Activated CD8-positive, alpha-beta memory T cell treated with anti-CD3 and anti-CD28 coated beads, Interleukin-2, amount 50 U/mL, for 1 hour (primary cell): ENCODE data around the gene RFX3.

Experiments
- DNase-seq: peaks from one replicate; pipeline ENCODE4 v3.0.0-alpha.2; 2020; ENCODE audit errors: extremely low read depth

The RFX3 gene

DNA sequence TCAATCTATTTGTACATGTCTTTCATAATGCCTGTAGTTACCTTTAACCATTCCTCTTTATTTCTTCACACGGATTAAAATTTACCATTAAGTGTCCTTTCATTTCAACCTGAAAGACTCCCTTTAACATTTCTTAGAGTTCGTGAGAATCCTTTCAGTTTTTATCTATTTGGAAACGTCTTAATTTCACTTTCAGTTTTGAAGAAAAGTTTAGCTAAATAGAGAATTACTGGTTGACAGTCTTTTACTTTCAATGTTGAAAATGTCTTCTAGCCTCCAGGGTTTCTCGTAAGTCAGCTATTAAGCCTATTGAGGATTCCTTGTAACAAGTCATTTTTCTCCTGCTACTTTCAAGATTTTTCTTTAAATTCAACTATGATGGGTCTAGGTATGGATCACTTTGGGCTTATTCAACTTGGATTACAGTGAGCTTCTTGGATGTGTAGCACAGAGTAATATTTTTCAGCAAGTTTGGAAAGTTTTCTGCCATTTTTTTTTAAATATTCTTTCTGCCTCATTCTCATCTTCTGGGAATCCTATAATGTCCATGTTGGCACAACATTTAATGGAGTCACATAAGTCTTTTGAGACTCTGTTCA lies 48.5 kb downstream of the RFX3 start:
- DNase-seq: no peak

DNA sequence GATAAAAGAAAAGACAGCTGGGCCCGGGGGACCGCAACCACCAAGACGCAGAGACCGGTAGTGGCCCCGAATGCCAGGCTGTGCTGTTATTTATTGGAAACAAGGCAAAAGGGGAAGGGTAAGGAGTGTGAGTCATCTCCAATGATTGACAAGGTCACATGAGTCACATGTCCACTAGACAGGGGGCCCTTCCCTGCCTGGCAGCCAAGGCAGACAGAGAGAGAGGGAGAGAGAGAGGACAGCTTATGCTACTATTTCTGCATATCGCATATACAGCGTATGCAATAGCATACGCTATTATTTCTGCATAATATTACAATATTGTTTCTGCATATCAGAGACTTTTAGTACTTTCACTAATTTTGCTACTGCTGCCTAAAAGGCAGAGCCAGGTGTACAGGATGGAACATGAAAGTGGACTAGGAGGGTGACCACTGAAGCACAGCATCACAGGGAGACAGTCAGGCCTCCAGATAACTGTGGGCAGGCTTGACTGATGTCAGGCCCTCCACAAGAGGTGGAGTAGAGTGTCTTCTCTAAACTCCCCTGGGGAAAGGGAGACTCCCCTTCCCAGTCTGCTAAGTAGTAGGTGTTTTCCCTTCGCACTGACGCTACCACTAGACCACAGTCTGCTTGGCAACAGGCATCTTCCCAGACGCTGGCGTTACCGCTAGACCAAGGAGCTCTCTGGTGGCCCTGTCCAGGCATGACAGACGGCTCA lies 50.3 kb downstream of the RFX3 start:
- no peak for DNase-seq

DNA sequence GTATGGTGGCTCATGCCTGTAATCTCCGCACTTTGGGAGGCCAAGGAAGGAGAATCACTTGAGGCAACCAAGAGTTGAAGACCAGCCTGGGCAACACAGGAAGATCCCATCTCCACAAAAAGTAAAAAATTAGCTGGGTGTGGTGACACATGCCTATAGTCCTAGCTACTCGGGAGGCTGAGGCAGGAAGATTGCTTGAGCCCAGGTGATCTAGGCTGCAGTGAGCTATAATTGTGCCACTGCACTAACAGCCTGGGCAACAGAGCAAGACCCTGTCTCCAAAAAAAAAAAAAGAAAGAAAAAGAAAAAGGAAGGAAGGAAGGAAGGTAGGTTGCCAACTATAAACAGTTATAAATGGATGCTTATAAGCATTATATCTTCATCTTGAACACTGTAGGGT lies 51.0 kb downstream of the RFX3 start:
- no peak for DNase-seq

DNA sequence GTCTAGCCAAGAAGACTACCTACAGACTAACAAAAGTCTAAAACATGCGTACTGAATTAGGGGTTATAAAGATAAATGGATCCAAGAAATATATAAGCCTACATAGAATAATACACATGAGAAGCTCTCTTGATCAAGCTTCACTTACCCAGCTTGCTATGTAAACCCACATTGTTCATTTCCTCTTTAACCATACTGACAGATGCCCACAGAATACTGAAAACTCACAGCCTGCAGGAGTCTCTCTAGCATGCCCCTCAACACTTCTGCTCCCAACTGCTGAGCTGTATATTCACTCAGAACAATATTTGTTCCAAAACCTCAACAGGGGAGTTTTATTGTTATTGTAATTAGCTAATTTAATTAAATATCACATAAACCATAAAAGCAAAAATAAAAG lies 52.4 kb downstream of the RFX3 start:
- DNase-seq: no peak

DNA sequence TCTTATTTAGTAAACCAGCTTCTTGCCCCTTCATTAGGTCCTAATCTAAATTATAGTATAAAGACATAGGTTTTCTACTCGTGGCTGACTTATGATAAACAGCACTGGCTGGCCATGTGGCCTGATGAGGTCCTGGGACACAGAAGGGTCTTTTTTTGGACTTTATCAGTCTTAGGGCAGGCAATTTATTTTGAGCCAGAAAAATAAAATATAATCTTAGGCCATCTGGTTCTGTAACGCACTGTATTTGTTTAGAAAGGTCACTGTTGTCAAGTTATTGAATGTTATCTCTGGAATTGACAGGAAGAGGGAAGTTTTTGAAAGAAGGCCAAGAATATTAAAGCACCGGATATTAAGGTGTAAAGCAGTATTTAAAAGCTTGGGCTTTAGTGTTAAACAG lies 53.9 kb downstream of the RFX3 start:
- DNase-seq: no peak

GRCh38 chr9:3468421-3469205 lies 57.2 kb downstream of the RFX3 start:
- DNase-seq: no peak

DNA sequence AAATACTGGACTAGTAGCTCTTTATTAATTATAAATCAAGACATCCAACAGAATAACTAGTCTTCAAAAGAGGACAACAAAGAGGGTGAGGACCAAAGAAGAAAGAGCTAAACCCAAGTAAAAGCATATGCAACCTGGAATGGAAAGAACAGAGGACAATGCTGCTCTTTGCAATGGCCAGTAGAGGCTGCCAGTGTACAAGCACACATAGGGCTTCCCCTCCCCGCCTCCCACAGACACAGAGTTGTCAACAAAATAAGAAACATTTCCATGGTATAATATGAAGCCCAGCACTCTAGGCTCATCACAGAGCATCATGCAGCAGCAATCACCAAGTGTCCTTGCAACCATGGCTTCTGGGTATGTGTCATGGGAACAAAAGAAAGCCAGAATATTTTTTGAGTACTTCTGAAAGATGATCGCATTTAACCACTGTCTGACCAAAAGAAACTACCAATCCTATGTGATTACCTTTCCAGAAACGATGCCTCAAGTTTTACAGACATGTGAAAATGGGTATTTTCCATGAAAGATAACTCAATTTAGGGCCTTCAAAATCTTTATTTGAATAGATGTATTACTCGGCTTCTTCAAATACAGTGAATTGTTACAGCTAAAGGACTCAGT lies 58.1 kb downstream of the RFX3 start:
- peak; percentile 33 for DNase-seq

- no peak for DNase-seq
Measured at GRCh38 chr9:3464033-3464638, 61.7 kb downstream of the RFX3 start.

GRCh38 chr9:3458806-3459475 lies 66.9 kb downstream of the RFX3 start:
- no peak for DNase-seq

DNA sequence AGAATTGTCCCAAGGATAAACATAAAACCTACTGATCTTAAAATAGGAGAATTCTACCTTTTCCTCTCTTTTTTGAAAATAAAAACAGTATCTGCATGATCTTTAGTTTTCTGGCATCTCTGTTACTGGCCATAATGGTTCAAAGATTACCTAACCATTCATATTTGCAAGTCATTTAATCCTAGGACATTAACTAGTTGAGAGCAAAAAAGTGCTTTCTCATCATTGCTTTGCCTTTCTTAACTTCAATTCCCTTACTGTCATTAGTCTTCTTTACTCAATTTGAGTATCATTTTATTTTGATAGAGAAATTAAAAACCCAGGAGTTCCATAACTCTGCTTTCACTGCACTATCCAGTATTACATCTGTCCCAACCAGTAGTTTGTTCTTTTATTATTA lies 68.6 kb downstream of the RFX3 start:
- DNase-seq: no peak

DNA sequence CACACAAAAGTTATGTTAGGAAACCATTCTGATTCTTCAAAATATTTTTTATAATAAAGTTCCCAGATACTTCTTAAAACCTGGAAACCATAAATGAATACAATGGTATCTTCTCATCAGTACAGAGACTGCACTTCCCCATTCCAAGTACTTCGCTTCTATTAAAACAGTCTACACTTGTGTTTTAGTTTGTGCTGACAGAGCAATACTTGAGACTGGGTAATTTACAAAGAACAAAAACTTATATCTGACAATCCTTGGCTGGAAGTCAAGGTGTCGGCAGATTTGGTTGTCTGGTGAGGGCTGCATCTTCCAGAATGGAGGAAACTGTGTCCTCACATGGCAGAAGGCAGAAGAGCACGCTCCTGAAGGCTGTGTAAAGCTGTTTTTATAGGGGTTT lies 70.1 kb downstream of the RFX3 start:
- DNase-seq: no peak

GRCh38 chr9:3455094-3455493 lies 70.7 kb downstream of the RFX3 start:
- DNase-seq: no peak

GRCh38 chr9:3451956-3452355 lies 73.8 kb downstream of the RFX3 start:
- no peak for DNase-seq

DNA sequence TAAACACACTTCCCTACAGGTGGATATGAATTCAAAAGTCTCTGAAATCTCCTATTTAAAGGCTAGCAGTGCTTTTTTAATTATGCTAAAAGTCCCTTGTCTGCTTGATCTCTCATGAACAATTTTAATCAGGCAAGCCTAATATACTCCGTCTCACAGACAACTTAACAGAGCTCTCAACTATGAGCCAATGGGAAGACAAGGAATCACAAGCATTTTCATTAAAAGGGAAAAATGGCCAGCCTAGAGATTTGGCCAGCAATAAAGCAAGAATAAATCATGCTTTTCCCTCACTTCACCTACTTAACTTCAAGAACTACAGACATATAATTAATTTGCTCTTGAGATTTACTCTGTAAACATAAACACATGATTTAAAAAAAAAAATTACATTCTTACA lies 78.0 kb downstream of the RFX3 start:
- DNase-seq: no peak

DNA sequence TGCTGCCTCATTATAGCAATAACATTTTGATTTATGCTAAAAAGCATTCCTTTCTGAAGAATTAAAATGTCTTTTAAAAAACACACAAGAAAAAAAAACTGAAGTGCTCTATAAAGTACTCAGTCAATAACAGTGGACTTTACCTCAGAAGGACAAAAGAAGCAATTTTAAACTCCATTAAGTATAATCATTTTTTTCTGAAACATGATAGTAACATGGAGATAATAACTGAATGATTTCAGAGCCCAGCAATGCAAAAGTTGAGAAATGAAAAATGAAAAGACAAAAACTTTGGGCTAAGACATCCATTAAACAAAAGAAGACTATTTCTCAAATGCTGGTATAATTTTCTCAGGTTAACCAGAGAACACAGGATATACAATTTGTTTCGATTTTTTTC lies 78.7 kb downstream of the RFX3 start:
- DNase-seq: no peak

GRCh38 chr9:3446313-3446712 lies 79.5 kb downstream of the RFX3 start:
- no peak for DNase-seq

DNA sequence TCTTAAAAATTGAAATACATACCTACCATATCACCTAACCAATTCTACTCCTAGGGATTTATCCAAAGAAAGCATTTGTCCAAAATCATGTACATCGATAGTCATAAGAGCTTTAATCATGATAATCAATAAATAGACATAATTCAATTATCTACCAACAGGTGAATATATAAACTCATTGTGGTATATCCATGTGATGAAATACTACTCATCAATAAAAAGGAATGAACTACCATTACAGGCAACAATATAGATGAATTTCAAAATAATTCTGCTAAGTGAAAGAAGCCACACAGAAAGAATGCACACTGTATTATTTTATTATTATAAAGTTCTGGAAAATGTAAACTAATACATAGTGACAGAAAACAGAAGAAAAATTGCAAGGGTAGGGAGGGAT lies 81.8 kb downstream of the RFX3 start:
- no peak for DNase-seq

DNA sequence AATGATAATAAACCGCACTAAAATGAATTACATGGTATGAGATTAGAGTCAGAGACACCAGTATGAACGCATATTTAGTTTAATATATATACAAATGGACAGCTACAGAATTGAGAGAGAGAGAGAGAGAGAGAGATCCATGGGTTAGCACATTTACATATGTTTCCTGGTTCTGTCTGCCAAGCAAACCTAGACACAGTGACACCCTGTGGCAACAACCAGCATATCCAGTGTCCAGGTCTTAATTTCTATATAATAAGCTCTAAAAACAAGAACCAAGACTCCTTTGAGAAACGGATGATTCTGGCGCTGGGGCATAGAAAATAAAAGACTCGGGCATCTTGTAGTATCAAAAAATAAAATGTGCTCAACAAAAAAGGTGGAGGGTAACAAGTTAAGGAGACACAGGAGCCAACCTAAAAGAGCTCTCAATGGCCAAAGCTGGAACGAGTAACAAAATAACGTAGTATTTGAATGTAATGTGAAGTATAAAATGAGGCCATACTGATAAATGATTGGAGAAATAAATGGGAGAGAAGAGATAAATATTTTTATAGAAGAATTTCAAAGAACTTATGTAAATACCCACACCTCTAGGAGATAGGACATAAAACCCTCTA lies 84.5 kb downstream of the RFX3 start:
- no peak for DNase-seq

DNA sequence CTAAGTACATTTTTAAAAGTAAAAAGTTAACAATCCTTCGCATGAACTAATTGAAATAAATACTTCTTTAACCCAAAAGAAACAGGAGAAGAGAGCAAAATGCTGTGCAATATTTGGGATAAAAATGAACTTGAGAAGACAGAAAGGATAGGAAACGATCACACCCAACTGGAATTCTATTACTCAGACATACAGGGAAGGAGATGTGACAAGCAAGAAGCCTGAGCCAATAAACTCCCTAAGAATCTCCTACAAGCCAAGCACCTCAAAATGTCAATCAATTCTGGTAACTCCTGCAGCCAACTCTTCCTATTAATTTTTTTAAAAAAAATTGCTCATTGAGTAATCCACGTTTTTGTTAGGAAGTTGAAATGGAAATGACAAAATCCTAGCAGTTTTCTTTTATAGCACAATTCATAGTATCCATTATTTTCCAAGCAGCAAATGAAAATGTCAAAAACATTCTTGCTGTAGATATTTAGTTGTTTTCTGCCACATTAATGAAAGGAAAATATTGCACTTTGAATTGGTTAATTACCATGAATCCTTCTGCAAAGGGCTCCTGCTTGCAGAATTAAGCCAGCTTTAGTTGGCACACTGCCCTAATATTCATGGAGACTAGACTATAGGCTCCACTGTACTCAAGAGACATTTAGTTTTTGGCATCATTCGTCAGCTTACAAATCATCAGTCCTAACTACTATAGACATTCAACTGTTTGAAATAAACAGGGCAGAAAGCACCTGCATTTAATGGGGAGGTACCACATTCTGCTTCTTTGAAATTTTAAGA lies 89.0 kb downstream of the RFX3 start:
- DNase-seq: no peak

- no peak for DNase-seq
Measured at GRCh38 chr9:3435732-3436131, 90.1 kb downstream of the RFX3 start.
